ENCODE measurements around the gene SYPL2.

The SYPL2 gene

GRCh38 chr1:109516872-109517271 lies 50.5 kb downstream of the SYPL2 start:
- no peak for DNase-seq (ENCODE audit: low read depth)

- DNase-seq (ENCODE audit: low read depth), result no peak
Measured at GRCh38 chr1:109517337-109517736, 51.0 kb downstream of the SYPL2 start.

DNA sequence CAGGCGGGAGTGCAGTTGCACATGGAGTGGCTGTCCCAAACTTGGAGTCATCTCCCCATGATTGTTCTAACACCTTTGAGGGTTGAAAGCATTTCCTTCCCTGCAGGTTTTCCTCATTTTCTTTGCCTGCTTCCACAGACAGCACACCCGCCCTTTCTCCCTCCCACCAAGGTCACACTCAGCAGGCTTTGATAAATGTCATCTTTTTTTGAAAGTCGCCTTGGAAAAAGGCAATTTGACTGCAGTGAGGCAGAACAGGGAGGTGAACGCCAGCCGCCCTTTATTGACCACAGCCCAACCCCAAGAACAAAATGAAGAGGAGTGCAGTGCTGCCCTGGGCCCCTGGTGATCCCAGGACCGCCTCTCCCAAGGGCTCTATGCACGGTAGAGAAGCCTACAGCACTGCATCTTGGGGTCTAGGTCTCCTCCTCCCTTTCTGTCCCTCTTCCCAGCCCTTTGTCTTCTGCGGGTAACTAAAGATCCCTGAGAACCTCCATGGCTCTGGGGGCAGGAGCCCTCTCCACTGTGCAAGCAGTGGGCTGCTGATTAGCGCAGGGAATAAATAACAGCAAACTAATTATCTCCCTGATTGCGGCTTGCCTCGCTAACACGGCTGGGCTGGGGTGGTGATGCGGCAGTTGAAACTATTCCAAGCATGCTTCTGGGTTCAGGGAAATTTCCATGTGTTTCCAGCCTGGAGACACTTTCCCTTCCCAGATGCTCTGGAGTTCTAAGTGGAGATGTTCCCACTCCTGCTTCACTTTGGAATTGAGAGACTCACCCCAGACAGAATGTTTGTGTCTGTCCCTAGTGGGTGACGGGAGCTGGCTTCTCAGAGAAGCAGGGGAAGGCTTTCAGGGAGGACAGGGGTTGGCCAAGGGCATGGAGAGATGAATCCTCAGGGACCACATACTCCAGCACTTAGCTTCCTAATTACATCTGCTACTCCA lies 54.9 kb downstream of the SYPL2 start:
- DNase-seq (ENCODE audit: low read depth), result no peak

GRCh38 chr1:109522026-109522425 lies 55.7 kb downstream of the SYPL2 start:
- DNase-seq (ENCODE audit: low read depth), result no peak

DNA sequence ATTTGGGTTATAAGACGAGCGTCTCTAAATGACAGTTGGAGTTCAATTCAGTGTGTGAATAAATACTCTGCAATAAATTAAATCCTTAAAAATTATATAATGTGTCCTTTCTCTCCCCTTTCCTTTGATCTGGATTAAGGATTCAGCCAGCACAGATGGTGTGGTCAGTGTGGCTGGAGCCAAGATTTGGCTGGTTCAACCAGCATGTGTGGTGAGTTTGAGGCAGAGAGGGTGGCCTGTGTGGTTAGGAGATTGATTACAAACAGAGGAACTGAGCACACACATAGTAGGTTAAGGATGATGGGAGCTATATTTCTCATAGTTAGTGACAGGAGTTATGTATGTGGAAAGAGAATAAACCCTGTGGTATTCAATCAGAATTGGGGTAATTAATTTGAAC lies 57.4 kb downstream of the SYPL2 start:
- no peak for DNase-seq (ENCODE audit: low read depth)

DNA sequence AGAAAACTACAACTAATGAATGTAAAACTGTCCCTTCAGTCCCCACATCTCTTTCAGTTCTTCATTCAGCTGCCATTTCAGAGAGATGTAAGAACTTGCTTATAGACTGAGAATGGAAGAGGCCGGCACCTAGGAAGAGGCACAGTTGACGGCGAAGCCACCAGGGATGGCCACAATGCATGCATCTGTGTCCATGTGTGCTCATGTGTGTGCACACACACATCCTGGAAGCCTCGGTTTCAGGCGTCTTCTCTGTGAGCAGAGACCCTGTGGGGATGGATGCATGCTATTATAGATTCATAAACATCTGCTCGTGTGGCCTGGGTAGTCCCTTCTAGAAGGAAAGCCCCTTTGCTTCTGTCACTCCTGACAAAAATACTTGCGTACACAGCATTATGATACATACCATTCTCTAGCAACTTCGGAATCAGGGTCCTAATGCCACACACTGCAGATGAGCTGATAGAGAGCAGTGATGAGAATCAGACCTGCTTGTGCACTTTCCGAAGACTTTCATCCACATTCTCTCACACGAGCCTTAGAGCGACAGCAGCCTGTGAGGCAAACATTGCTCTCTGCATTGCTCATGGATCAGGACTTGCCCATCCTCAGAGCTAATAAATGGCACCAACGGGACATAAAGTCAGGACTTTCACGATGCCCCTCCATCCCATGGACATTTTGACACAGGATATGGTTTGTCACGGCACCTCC lies 60.9 kb downstream of the SYPL2 start:
- no peak for DNase-seq (ENCODE audit: low read depth)

DNA sequence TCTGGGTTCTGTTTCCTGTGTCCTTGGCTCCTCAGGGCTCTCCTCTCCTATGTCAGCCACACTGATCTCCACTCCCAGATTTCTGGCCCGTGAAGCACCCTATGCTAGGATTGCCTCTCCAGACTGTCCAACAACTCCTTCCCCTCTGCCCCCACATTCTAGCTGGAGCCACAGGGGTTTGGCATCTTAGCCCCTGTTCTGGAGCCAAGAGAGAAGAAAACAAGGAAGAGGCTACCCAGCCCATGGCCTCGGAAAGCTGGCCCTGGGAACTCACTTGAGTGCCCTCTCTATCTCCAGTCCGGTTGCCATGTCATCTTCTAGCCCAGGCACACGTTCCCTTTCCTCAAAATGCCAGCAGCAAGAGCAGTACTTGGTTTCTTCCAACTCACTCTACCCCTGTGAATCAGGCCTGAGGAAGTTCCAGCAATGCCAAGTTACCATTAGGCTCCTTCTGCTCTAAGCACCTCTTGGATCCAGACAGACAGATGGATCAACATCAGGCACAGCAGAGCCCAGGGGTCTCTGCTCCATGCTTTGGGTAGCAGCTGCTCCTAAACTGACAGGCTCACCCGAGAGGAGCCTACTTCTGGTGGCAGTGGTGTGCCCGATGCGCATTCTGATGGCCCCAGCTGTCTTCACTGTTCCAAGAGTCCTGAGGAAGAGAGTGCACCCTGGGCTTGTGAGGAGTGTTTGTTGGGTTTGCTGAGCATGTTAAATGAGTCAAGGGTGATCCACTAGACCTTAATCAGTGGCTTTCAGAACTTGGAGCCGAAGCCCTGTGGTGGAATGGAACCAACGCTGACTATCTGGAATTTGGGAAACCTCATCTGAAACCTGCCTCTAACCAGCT lies 61.7 kb downstream of the SYPL2 start:
- no peak for DNase-seq (ENCODE audit: low read depth)

DNA sequence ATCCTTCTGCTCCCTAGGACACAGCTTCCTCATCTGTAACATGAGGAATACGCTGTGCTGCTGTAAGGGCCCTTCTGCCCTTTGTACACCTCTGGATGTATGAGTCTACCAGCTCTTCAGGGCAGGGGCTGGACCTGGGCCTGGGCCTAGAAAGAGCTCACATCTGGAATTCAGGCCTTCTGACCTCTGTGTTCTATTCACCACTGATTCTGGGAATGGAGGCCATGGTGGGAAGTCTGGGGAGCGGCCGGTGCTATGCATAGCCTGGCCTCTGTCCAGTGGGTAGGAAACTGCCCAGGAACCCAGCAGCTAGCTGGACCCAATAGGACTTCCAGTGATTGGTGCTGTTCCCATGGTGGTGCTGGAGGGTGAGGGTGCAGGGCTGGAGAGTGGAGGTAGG lies 62.4 kb downstream of the SYPL2 start:
- no peak for DNase-seq (ENCODE audit: low read depth)

DNA sequence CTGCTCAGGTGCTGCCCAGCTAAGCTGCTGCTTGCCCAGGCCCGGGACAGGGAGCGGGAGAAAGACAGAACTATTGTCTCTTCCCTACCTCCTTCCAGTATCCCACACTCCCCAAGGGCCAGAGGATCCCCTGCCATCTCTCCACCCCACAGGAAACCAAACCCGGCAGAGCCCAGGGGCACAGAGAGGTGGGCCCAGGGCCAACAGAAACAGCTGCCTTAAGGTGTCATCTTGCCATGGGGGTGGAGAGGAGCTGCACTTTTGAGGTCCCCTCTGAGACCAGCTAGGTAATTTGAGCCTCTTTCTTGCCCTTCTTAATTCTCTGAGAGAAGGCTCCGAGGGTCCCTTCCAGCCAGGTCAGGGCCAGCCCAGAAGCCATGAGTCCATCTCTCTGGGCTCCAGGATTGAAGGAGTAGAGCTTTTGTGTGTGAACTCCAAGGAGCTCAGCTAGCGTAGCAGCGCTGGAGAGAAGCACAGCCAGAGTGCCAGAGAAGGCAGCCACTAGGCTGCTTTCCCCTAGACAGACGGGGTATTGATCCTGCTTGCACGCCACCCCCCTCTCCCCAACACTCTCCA lies 63.6 kb downstream of the SYPL2 start:
- DNase-seq (ENCODE audit: low read depth), result no peak

GRCh38 chr1:109530457-109531087 lies 64.2 kb downstream of the SYPL2 start:
- DNase-seq (ENCODE audit: low read depth), result no peak

- no peak for DNase-seq (ENCODE audit: low read depth)
Measured at GRCh38 chr1:109531380-109531779, 65.0 kb downstream of the SYPL2 start.

Measured in T follicular helper cell (primary cell).